HEK293 (cell line): ENCODE measurements around the gene SCN4A.
"Not testable (repeated sequence)": the region's sequence is repeated elsewhere in the genome, so short reads cannot be mapped to it uniquely, and the experiment has no call there.

Experiments
- CTCF ChIA-PET: fragments of 350-600 bp; formaldehyde crosslinking; extraction: SDS; loops from one replicate; lab custom pipeline; 2021; ENCODE audit warnings: antibody characterized with exemption; lab: Yijun Ruan, JAX
- POLR2A ChIA-PET: fragments of 300-600 bp; formaldehyde crosslinking; extraction: SDS; loops from one replicate; lab custom pipeline; 2020; ENCODE audit warnings: antibody characterized with exemption, inconsistent platforms; lab: Yijun Ruan, JAX
- H3K27ac ChIP-seq: fragments of 200-500 bp; sonication (Bioruptor generic); 2 replicates; pipeline ENCODE4 v1.5.1; 2014; ENCODE audit warnings: low read depth, low read length, control low read depth, inconsistent platforms; ENCODE audit errors: extremely low read depth
- H3K36me3 ChIP-seq, 2 experiments: fragments of 200-500 bp in 1 of 2; sonication (Bioruptor generic) in 1 of 2; 1 replicate in 1 of 2; 2 replicates in 1 of 2; pipeline ENCODE4 v1.5.1; 2014 to 2017; ENCODE audit warnings: inconsistent platforms in 2 of 2, low read length in 2 of 2; ENCODE audit not compliant: control insufficient read depth in 2 of 2, insufficient read depth in 1 of 2
- H3K4me1 ChIP-seq: fragments of 200-500 bp; sonication (Bioruptor generic); 2 replicates; pipeline ENCODE4 v1.5.1; 2014; ENCODE audit warnings: mild to moderate bottlenecking, low read length, inconsistent platforms; ENCODE audit not compliant: control insufficient read depth, insufficient read depth
- H3K4me3 ChIP-seq: 2 replicates; pipeline ENCODE4 v1.5.1; 2011; ENCODE audit warnings: low read depth, mild to moderate bottlenecking, control low read depth, low read length, moderate library complexity
- H3K9me3 ChIP-seq: fragments of 200-500 bp; sonication (Bioruptor generic); 2 replicates; pipeline ENCODE4 v1.5.1; 2014; ENCODE audit warnings: low read depth, low read length, inconsistent platforms; ENCODE audit not compliant: control insufficient read depth, insufficient read depth
- CTCF ChIP-seq: fragments of 450-650 bp; formaldehyde crosslinking; IDR thresholded peaks from 2 replicates; pipeline ENCODE4 v1.5.1; 2016; ENCODE audit warnings: missing biosample characterization, missing genetic modification characterization
- KLF8 ChIP-seq: fragments of 450-650 bp; formaldehyde crosslinking; IDR thresholded peaks from 2 replicates; pipeline ENCODE4 v1.5.1; 2016; ENCODE audit warnings: missing biosample characterization, missing genetic modification characterization
- PRDM2 ChIP-seq: fragments of 450-650 bp; formaldehyde crosslinking; IDR thresholded peaks from 2 replicates; pipeline ENCODE4 v1.5.1; 2016; ENCODE audit warnings: missing biosample characterization, missing genetic modification characterization, borderline replicate concordance
- ZBTB10 ChIP-seq: fragments of 450-650 bp; formaldehyde crosslinking; IDR thresholded peaks from 2 replicates; pipeline ENCODE4 v1.5.1; 2016; ENCODE audit warnings: missing biosample characterization, missing genetic modification characterization
- ZBTB17 ChIP-seq: fragments of 450-650 bp; formaldehyde crosslinking; IDR thresholded peaks from 2 replicates; pipeline ENCODE4 v1.5.1; 2016; ENCODE audit warnings: missing biosample characterization, missing genetic modification characterization
- ZNF133 ChIP-seq: fragments of 450-650 bp; formaldehyde crosslinking; IDR thresholded peaks from 2 replicates; pipeline ENCODE4 v1.5.1; 2016; ENCODE audit warnings: missing biosample characterization, missing genetic modification characterization
- ZNF248 ChIP-seq: fragments of 450-650 bp; formaldehyde crosslinking; IDR thresholded peaks from 2 replicates; pipeline ENCODE4 v1.5.1; 2017; ENCODE audit warnings: missing biosample characterization, missing genetic modification characterization
- ZNF341 ChIP-seq: fragments of 450-650 bp; formaldehyde crosslinking; IDR thresholded peaks from 2 replicates; pipeline ENCODE4; 2016; ENCODE audit warnings: low read depth, missing biosample characterization, missing genetic modification characterization
- ZNF560 ChIP-seq: fragments of 450-650 bp; formaldehyde crosslinking; IDR thresholded peaks from 2 replicates; pipeline ENCODE4 v1.5.1; 2017; ENCODE audit warnings: missing biosample characterization, missing genetic modification characterization, borderline replicate concordance
- ZNF610 ChIP-seq: fragments of 450-650 bp; formaldehyde crosslinking; IDR thresholded peaks from 2 replicates; pipeline ENCODE4 v1.5.1; 2016; ENCODE audit warnings: missing biosample characterization, missing genetic modification characterization, borderline replicate concordance
- ZNF639 ChIP-seq: fragments of 450-650 bp; formaldehyde crosslinking; IDR thresholded peaks from 2 replicates; pipeline ENCODE4 v1.5.1; 2016; ENCODE audit warnings: missing biosample characterization, missing genetic modification characterization
- ZNF654 ChIP-seq: fragments of 450-650 bp; formaldehyde crosslinking; IDR thresholded peaks from 2 replicates; pipeline ENCODE4 v1.5.1; 2016; ENCODE audit warnings: low read depth, missing biosample characterization, missing genetic modification characterization
- ZNF777 ChIP-seq: fragments of 450-650 bp; formaldehyde crosslinking; IDR thresholded peaks from 2 replicates; pipeline ENCODE4 v1.5.1; 2017; ENCODE audit warnings: missing biosample characterization, missing genetic modification characterization, borderline replicate concordance
- ZNF830 ChIP-seq: fragments of 450-650 bp; IDR thresholded peaks from 2 replicates; pipeline ENCODE4 v1.5.0; 2018; ENCODE audit warnings: missing biosample characterization, missing genetic modification characterization, low read depth, mild to moderate bottlenecking, moderate library complexity
- TF ChIP-seq, protein P1 (sequence below): fragments of 450-650 bp; formaldehyde crosslinking; IDR thresholded peaks from 2 replicates; pipeline ENCODE4 v1.5.1; 2016; ENCODE audit warnings: missing biosample characterization, missing genetic modification characterization
- TF ChIP-seq, protein P2 (sequence below): fragments of 450-650 bp; formaldehyde crosslinking; IDR thresholded peaks from 2 replicates; pipeline ENCODE4 v1.5.1; 2016; ENCODE audit warnings: missing biosample characterization, missing genetic modification characterization

SCN4A gene

DNA sequence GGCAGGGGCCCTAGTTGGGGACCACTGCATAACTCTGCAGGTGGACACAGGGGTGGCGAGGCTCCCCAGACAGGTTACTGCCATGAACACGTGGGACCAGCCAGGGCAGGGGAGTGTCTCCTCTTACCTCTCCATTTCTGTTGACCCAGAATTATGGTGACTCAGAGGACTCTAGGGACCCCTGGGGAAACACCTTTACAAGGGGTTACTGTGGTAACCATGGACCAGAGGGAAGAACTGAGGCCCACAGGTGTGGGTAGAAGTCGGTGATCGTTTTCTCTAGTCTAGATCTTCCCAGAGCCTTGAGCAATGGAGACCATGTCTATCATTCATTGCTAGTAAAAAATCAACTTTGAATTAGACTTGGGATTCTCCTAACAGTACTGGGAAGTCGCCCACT is 51.9 kb downstream of the SCN4A start:
- H3K4me3 ChIP-seq, H3K4me1 ChIP-seq, H3K27ac ChIP-seq, H3K36me3 ChIP-seq, POLR2A ChIA-PET, H3K9me3 ChIP-seq: not testable (repeated sequence)
- CTCF ChIA-PET = interaction anchor here (0.6 to 4.5 kb wide), 14 partner anchors 8 to 361 kb away, joined by 3 to 58 read pairs (median 8); partner anchors contain the start of gene CSHL1

GRCh38 chr17:63920050-63920449 is 52.7 kb downstream of the SCN4A start:
- H3K4me3 ChIP-seq, H3K9me3 ChIP-seq, H3K4me1 ChIP-seq, H3K27ac ChIP-seq, H3K36me3 ChIP-seq: not testable (repeated sequence)
- CTCF ChIA-PET = interaction anchor here (0.6 to 4.5 kb wide), 35 partner anchors 8 to 371 kb away, joined by 3 to 58 read pairs (median 5); partner anchors contain the start of genes CD79B and CSHL1
- POLR2A ChIA-PET = interaction anchor here (0.6 to 2.0 kb wide), 2 partner anchors 23 to 226 kb away, joined by 3 to 10 read pairs; no protein-coding TSS in a partner anchor

GRCh38 chr17:63919311-63919723 is 53.4 kb downstream of the SCN4A start:
- Histone ChIP-seq H3K9me3 (no peaks in the 10 kb centered on the region), H3K4me1 (no peaks in the 10 kb centered on the region), H3K36me3 (no peaks in the 10 kb centered on the region), H3K4me3 (no peak overlapping the region), H3K27ac (no peak overlapping the region)
- ChIA-PET CTCF (interaction anchor here (0.6 to 4.5 kb wide), 48 partner anchors 9 to 496 kb away, joined by 3 to 58 read pairs (median 4); partner anchors contain the start of gene CD79B), POLR2A (interaction anchor here (2.0 kb wide), 1 partner anchor 227 kb away, joined by 10 read pairs; no protein-coding TSS in a partner anchor)
- TF ChIP-seq ZNF777 (tag by site-specific recombination) = no peak
- no peak for TF ChIP-seq ZNF830 (tag by site-specific recombination)
- TF ChIP-seq ZNF341 (tag by site-specific recombination) = no peak
- TF ChIP-seq ZNF639 (tag by site-specific recombination) = no peak
- no peak for TF ChIP-seq ZNF248 (tag by site-specific recombination)
- 0 out of 2 replicates have a peak, but pooled peaks have one; percentile 35 for TF ChIP-seq ZBTB10
- TF ChIP-seq PRDM2 = no peak
- TF ChIP-seq ZNF133 = no peak
- no peak for TF ChIP-seq ZNF610 (tag by site-specific recombination)
- TF ChIP-seq, protein P1, sequence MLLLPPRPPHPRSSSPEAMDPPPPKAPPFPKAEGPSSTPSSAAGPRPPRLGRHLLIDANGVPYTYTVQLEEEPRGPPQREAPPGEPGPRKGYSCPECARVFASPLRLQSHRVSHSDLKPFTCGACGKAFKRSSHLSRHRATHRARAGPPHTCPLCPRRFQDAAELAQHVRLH = no peak
- TF ChIP-seq KLF8 (tag by site-specific recombination) = no peak
- peak; percentile 68 for TF ChIP-seq ZNF654 (tag by site-specific recombination)
- peak; percentile 38; the same call in 1 of the 2 replicates for TF ChIP-seq CTCF (tag by site-specific recombination)
- TF ChIP-seq, protein P2, sequence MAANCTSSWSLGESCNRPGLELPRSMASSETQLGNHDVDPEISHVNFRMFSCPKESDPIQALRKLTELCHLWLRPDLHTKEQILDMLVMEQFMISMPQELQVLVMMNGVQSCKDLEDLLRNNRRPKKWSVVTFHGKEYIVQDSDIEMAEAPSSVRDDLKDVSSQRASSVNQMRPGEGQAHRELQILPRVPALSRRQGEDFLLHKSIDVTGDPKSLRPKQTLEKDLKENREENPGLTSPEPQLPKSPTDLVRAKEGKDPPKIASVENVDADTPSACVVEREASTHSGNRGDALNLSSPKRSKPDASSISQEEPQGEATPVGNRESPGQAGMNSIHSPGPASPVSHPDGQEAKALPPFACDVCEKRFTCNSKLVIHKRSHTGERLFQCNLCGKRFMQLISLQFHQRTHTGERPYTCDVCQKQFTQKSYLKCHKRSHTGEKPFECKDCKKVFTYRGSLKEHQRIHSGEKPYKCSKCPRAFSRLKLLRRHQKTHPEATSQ (tag by site-specific recombination) = no peak
- TF ChIP-seq ZBTB17 (tag by site-specific recombination) = no peak
- TF ChIP-seq ZNF560 (tag by site-specific recombination) = no peak
